ENCODE measurements around the gene SLC50A1. TPM values are rescaled to one million over a fixed set of nuclear protein-coding genes. Genes with fewer than 3 reads are reported as not detected.

The SLC50A1 gene
- total RNA-seq, 3 donors from 2014 or later (not counting 1 experiment from before 2014, with no cell fraction given) = 31.7 to 33.5 (median 32.7) TPM

DNA sequence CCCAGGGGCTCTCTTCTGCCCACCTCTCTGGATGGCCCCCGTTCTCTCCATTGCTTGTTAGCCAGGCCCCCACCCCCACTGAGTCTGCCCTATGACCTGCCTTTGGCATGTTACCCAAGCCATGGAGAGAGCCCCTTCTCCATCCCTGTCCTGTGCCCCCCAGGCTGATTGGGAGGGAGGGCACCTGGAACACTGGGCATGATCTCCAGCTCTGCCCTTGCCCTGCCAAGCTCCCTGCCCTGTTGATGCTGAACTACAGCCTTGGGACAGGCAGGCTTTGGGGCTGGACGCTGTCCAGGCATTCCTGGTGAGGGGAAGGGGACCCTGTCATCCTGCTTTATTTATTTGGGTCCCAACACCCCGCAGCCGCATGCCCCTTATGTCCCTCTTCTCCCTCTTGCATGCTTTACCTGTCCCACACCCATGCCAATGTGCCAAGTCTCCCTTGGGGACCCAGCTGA is 48.7 kb downstream of the SLC50A1 start:
- H3K27ac ChIP-seq (ENCODE audit: low read length) = no peak overlapping the region
- no peaks in the 10 kb centered on the region for H3K9me3 Mint-ChIP-seq
- no peaks in the 10 kb centered on the region for H3K36me3 Mint-ChIP-seq
- H3K27me3 ChIP-seq (ENCODE audit: control insufficient read depth, insufficient read depth, low read length) = no peaks in the 10 kb centered on the region
- no peaks in the 10 kb centered on the region for H3K27me3 Mint-ChIP-seq (ENCODE audit: low read depth in 2 of 2)
- H3K4me3 Mint-ChIP-seq = no peak overlapping the region
- 89% methylated on average over 4 of the region's 4 CpGs for WGBS (ENCODE audit: insufficient coverage)
- H3K4me3 ChIP-seq (ENCODE audit: low read length) = no peak overlapping the region
- intact Hi-C loops (cut with micrococcal nuclease) = no loop called here
- DNase-seq (no peak), ATAC-seq (no peak)
- no peaks in the 10 kb centered on the region for H3K9me3 ChIP-seq (ENCODE audit: control insufficient read depth, insufficient read depth, low read length)
- TF ChIP-seq, protein P1, sequence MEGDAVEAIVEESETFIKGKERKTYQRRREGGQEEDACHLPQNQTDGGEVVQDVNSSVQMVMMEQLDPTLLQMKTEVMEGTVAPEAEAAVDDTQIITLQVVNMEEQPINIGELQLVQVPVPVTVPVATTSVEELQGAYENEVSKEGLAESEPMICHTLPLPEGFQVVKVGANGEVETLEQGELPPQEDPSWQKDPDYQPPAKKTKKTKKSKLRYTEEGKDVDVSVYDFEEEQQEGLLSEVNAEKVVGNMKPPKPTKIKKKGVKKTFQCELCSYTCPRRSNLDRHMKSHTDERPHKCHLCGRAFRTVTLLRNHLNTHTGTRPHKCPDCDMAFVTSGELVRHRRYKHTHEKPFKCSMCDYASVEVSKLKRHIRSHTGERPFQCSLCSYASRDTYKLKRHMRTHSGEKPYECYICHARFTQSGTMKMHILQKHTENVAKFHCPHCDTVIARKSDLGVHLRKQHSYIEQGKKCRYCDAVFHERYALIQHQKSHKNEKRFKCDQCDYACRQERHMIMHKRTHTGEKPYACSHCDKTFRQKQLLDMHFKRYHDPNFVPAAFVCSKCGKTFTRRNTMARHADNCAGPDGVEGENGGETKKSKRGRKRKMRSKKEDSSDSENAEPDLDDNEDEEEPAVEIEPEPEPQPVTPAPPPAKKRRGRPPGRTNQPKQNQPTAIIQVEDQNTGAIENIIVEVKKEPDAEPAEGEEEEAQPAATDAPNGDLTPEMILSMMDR (IDR thresholded peaks at IDR 0.05) = no peak
- peaks cover 18% of the 10 kb centered on the region for H3K4me1 ChIP-seq (ENCODE audit: control insufficient read depth, insufficient read depth, low read length)
- no peaks in the 10 kb centered on the region for H3K36me3 ChIP-seq (ENCODE audit: control insufficient read depth, insufficient read depth, low read length)
- peaks cover 6% of the 10 kb centered on the region in 2 donors for H3K4me1 Mint-ChIP-seq
- H3K27ac Mint-ChIP-seq = no peak overlapping the region

DNA sequence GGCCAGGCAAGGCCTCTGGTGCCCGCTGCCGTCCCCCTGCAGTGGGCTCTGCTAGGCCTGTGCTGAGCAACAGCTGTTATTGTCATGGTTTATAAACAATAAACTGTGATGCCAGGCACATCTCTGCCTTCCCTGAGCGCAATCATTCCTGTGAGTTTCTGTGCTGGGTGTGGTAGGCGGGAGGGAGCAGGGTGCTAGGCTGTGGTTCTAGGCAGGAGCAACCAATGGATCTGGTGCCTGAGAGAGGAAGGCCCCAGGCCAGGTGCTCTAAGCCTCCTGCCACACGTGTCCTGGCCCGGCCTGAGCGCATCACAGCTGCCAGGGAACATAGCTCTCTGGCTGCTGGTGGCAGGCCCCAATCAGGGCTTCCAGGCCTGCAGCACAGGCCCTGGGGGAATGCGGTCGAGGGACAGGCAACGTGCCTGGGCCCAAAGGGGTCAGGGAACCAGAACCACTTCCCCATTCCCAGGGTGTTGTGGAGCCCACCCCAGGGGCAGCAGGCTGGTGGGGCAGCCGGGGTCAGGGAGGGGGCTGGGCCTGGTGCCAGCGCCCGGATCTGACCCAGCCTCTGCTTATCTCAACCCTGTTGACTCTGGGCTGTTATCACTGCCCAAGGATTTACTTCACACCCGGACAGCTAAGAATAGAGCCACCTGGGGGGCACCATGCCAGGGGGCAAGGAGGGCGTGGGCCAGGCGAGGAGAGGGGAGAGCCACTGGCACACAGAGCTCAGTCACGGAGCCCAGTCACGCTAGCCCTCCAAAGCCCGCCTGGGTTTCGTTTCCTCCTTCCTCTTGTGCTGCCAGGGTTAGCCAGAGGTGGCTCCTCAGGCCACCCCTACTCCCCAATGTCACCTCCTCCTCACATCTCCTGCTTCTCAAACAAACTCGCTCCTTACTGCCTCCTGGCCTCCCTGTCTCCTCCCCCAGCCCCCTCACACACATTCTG is 49.5 kb downstream of the SLC50A1 start:
- no peaks in the 10 kb centered on the region for H3K27me3 Mint-ChIP-seq (ENCODE audit: low read depth in 2 of 2)
- no peak overlapping the region for H3K4me3 ChIP-seq (ENCODE audit: low read length)
- ATAC-seq (peak in 2 of 3 donors; percentile 41 to 49), DNase-seq (no peak)
- intact Hi-C loops (cut with micrococcal nuclease) = no loop called here
- H3K27me3 ChIP-seq (ENCODE audit: control insufficient read depth, insufficient read depth, low read length) = no peaks in the 10 kb centered on the region
- H3K36me3 Mint-ChIP-seq = no peaks in the 10 kb centered on the region
- no peak overlapping the region for H3K27ac ChIP-seq (ENCODE audit: low read length)
- H3K4me3 Mint-ChIP-seq = no peak overlapping the region
- 76% methylated on average over 21 of the region's 21 CpGs for WGBS (ENCODE audit: insufficient coverage)
- peaks cover 6% of the 10 kb centered on the region in 2 donors for H3K4me1 Mint-ChIP-seq
- H3K9me3 ChIP-seq (ENCODE audit: control insufficient read depth, insufficient read depth, low read length) = no peaks in the 10 kb centered on the region
- no peaks in the 10 kb centered on the region for H3K36me3 ChIP-seq (ENCODE audit: control insufficient read depth, insufficient read depth, low read length)
- H3K27ac Mint-ChIP-seq = no peak overlapping the region
- H3K9me3 Mint-ChIP-seq = no peaks in the 10 kb centered on the region
- peaks cover 18% of the 10 kb centered on the region for H3K4me1 ChIP-seq (ENCODE audit: control insufficient read depth, insufficient read depth, low read length)
- TF ChIP-seq, protein P1 (IDR thresholded peaks at IDR 0.05) = no peak

DNA sequence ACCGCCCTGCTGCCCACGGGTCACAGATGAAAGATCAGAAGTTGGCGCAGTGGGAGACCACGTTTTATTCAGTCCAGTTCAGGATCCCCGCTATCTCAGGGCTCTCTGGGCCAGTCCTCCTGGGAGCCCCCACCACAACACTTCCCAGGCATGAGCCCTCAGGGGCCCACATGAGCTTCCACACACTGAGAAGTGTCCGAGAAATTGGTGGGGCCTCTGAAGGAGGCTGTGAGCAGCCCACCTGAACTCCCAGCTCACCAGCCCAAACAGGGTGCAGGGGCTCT is 50.1 kb downstream of the SLC50A1 start:
- H3K4me3 Mint-ChIP-seq = no peak overlapping the region
- 63% methylated on average over 6 of the region's 6 CpGs for WGBS (ENCODE audit: insufficient coverage)
- H3K27me3 ChIP-seq (ENCODE audit: control insufficient read depth, insufficient read depth, low read length) = no peaks in the 10 kb centered on the region
- H3K36me3 Mint-ChIP-seq = no peaks in the 10 kb centered on the region
- no peak for ATAC-seq
- H3K27ac ChIP-seq (ENCODE audit: low read length) = no peak overlapping the region
- peaks cover 6% of the 10 kb centered on the region in 2 donors for H3K4me1 Mint-ChIP-seq
- no peaks in the 10 kb centered on the region for H3K27me3 Mint-ChIP-seq (ENCODE audit: low read depth in 2 of 2)
- no peak overlapping the region for H3K27ac Mint-ChIP-seq
- no peak for DNase-seq
- H3K36me3 ChIP-seq (ENCODE audit: control insufficient read depth, insufficient read depth, low read length) = no peaks in the 10 kb centered on the region
- H3K9me3 Mint-ChIP-seq = no peaks in the 10 kb centered on the region
- intact Hi-C loops (cut with micrococcal nuclease) = no loop called here
- TF ChIP-seq, protein P1 (IDR thresholded peaks at IDR 0.05) = no peak
- no peaks in the 10 kb centered on the region for H3K9me3 ChIP-seq (ENCODE audit: control insufficient read depth, insufficient read depth, low read length)
- H3K4me3 ChIP-seq (ENCODE audit: low read length) = no peak overlapping the region
- peaks cover 18% of the 10 kb centered on the region for H3K4me1 ChIP-seq (ENCODE audit: control insufficient read depth, insufficient read depth, low read length)
